HepG2 (cell line): ENCODE data around the gene CLDN22. TPM values are rescaled to one million over a fixed set of nuclear protein-coding genes. Genes with fewer than 3 reads are reported as not detected.

Source experiments
- ATAC-seq: fragments of 200-7000 bp; cut with Tn5 transposase; 3 replicates; pipeline ENCODE4 v1.9.1; 2020; ENCODE audit warnings: mild to moderate bottlenecking, moderate library complexity
- BruUV-seq: library from RNA; stranded (reverse); fragments of 400-500 nt; replicated peaks from 2 replicates; lab custom pipeline; 2021; lab: Mats Ljungman, UMichigan
- CTCF ChIA-PET: fragments of 300-600 bp; formaldehyde crosslinking; extraction: SDS; loops from one replicate; lab custom pipeline; 2021; ENCODE audit warnings: low total read pairs, inconsistent platforms, low intra/inter-chr PET ratio; lab: Yijun Ruan, JAX
- POLR2A ChIA-PET: fragments of 350-600 bp; sonication (Branson Sonifier 250); formaldehyde crosslinking; loops from one replicate; lab custom pipeline; 2020; ENCODE audit warnings: antibody characterized with exemption, inconsistent platforms; lab: Yijun Ruan, JAX
- DNase-seq: peaks from one replicate; pipeline ENCODE4 v3.0.0-alpha.2; 2015; ENCODE audit warnings: low spot score
- FAIRE-seq: peaks from 3 replicates; lab custom pipeline; 2011; peaks lifted over from hg19 to GRCh38; lab: Jason Lieb, UNC
- H2AFZ ChIP-seq: one replicate; pipeline ENCODE4 v1.6.1; 2011; ENCODE audit warnings: low read length, inconsistent platforms
- H3K27ac ChIP-seq: fragments of 300-600 bp; 3 replicates; pipeline ENCODE4 v1.8.0; 2011; ENCODE audit warnings: mixed run types, mild to moderate bottlenecking, mixed read lengths, low read length, inconsistent platforms; ENCODE audit not compliant: insufficient read depth; ENCODE audit errors: extremely low read length
- H3K27me3 ChIP-seq, 2 experiments: fragments of 200-600 bp in 1 of 2; 2 replicates in 1 of 2; 3 replicates in 1 of 2; pipeline versions ENCODE4 v1.6.0 to v1.8.0; 2011; ENCODE audit warnings: low read length in 2 of 2, mild to moderate bottlenecking in 2 of 2, moderate library complexity in 2 of 2, inconsistent platforms in 1 of 2; ENCODE audit not compliant: insufficient read depth in 2 of 2, control insufficient read depth in 1 of 2
- H3K36me3 ChIP-seq, 2 experiments: fragments of 200-600 bp in 1 of 2; replicated peaks in 1 of 2; 2 replicates in 1 of 2; 3 replicates in 1 of 2; pipeline versions ENCODE4 v1.5.1 to v1.8.0; 2011; ENCODE audit warnings: low read length in 2 of 2, inconsistent platforms in 1 of 2; ENCODE audit not compliant: insufficient read depth in 2 of 2, control insufficient read depth in 1 of 2
- H3K4me1 ChIP-seq: 2 replicates; pipeline ENCODE4 v1.5.1; 2012; ENCODE audit warnings: low read length, inconsistent platforms; ENCODE audit not compliant: insufficient read depth
- H3K4me2 ChIP-seq: 2 replicates; pipeline ENCODE4 v1.6.0; 2011; ENCODE audit warnings: low read depth, low read length, inconsistent platforms
- H3K4me3 ChIP-seq, 3 experiments: fragments of 200-600 bp in 1 of 3; sonication (generic), shearing (Covaris generic) in 1 of 3; replicated peaks in 1 of 3; 2 replicates each; pipeline ENCODE4 v1.5.1; 2011 to 2016; ENCODE audit warnings: low read length in 3 of 3, inconsistent platforms in 2 of 3, low read depth in 2 of 3, mild to moderate bottlenecking in 2 of 3, control low read depth in 1 of 3, mixed read lengths in 1 of 3; ENCODE audit not compliant: insufficient read depth in 1 of 3
- H3K79me2 ChIP-seq: one replicate; pipeline ENCODE4 v1.6.1; 2011; ENCODE audit warnings: low read length, inconsistent platforms; ENCODE audit not compliant: insufficient read depth
- H3K9ac ChIP-seq: 2 replicates; pipeline ENCODE4 v1.6.0; 2011; ENCODE audit warnings: mild to moderate bottlenecking, low read depth, low read length, inconsistent platforms; ENCODE audit not compliant: insufficient read depth
- H3K9me3 ChIP-seq: 2 replicates; pipeline ENCODE4 v1.5.1; 2012; ENCODE audit warnings: mild to moderate bottlenecking, low read length
- H4K20me1 ChIP-seq: 2 replicates; pipeline ENCODE4 v1.6.0; 2011; ENCODE audit warnings: inconsistent platforms, mild to moderate bottlenecking, low read length, moderate library complexity; ENCODE audit not compliant: insufficient read depth
- HMGA1 ChIP-seq: sonication (generic); formaldehyde crosslinking; conservative IDR thresholded peaks from 2 replicates; pipeline ENCODE4 v1.4.0; 2020; ENCODE audit warnings: missing genetic modification reagents
- NR2F2 ChIP-seq: IDR thresholded peaks from 2 replicates; pipeline ENCODE4 v1.6.1; 2012; ENCODE audit warnings: low read depth, inconsistent platforms, borderline replicate concordance
- PAWR ChIP-seq: sonication (generic); formaldehyde crosslinking; IDR thresholded peaks from 2 replicates; pipeline ENCODE4 v1.4.0; 2020; ENCODE audit warnings: missing genetic modification reagents, mild to moderate bottlenecking, borderline replicate concordance
- RORA ChIP-seq: sonication (generic); formaldehyde crosslinking; IDR thresholded peaks from 2 replicates; pipeline ENCODE4 v1.5.0; 2020; ENCODE audit warnings: mild to moderate bottlenecking, missing genetic modification reagents, moderate library complexity
- SNAI1 ChIP-seq: sonication (generic); formaldehyde crosslinking; IDR thresholded peaks from 2 replicates; pipeline ENCODE4 v1.5.0; 2020; ENCODE audit warnings: mild to moderate bottlenecking, missing genetic modification reagents, borderline replicate concordance
- SP140L ChIP-seq: sonication (generic); formaldehyde crosslinking; IDR thresholded peaks from 2 replicates; pipeline ENCODE4 v1.4.0; 2020; ENCODE audit warnings: missing genetic modification reagents, borderline replicate concordance
- ZBTB43 ChIP-seq: sonication (generic); formaldehyde crosslinking; conservative IDR thresholded peaks from 2 replicates; pipeline ENCODE4 v1.4.0; 2020; ENCODE audit warnings: missing genetic modification reagents
- ZFP91 ChIP-seq: sonication (generic); formaldehyde crosslinking; IDR thresholded peaks from 2 replicates; pipeline ENCODE4 v1.9.0; 2022; ENCODE audit warnings: missing genetic modification reagents, mild to moderate bottlenecking, borderline replicate concordance
- ZNF607 ChIP-seq: sonication (generic); formaldehyde crosslinking; IDR thresholded peaks from 2 replicates; pipeline ENCODE4 v1.5.1; 2020; ENCODE audit warnings: missing genetic modification reagents, mild to moderate bottlenecking, borderline replicate concordance
- ZNF678 ChIP-seq: sonication (generic); formaldehyde crosslinking; IDR thresholded peaks from 2 replicates; pipeline ENCODE4 v1.4.0; 2020; ENCODE audit warnings: mild to moderate bottlenecking, missing genetic modification reagents
- WGBS: methylation state at CpG from one replicate; pipeline ENCODE4 v1.1.6; 2017; ENCODE audit warnings: low lambda C conversion rate; 5-methylcytosine and 5-hydroxymethylcytosine counted together
- in situ Hi-C: cut with HindIII; loops from 2 replicates; pipeline ENCODE4 v1.10.0; 2017; ENCODE audit warnings: low pct_unique_long_range_greater_than_20kb; ENCODE audit not compliant: extremely low pct_ligation_motif_present
- intact Hi-C: fragments of 100-400 bp; cut with micrococcal nuclease; formaldehyde crosslinking; loops from one replicate; pipeline ENCODE4 v1.10.0; 2022; ENCODE audit not compliant: unreplicated experiment
- polyA plus RNA-seq, 8 experiments: library from polyadenylated mRNA; depleted of rRNA in 3 of 8; stranded (reverse) in 7 of 8; unstranded in 1 of 8; fragments of >200 nt; fragmentation: Illumina TruSeq in 4 of 8; extraction: Trizol in 4 of 8; gene quantifications; 2 replicates each; pipeline versions ENCODE4 v1.2.1 to v1.2.3, GENCODE V29; 2011 to 2016; ENCODE audit warnings: low read depth in 4 of 8, missing spikeins in 1 of 8, mixed read lengths in 1 of 8; ENCODE audit not compliant: insufficient read depth in 1 of 8
- total RNA-seq, 5 experiments: library from RNA; depleted of rRNA; stranded (reverse); fragments of >200 nt; fragmentation: Illumina TruSeq; extraction: Trizol; gene quantifications; 2 replicates each; pipeline ENCODE4 v1.2.3, GENCODE V29; 2016; ENCODE audit warnings: low read depth in 1 of 5
- TF ChIP-seq, protein P1 (sequence below): sonication (generic); formaldehyde crosslinking; IDR thresholded peaks from 2 replicates; pipeline ENCODE4 v1.5.0; 2020; ENCODE audit warnings: mild to moderate bottlenecking, missing genetic modification reagents

CLDN22 gene
- total and polyA plus RNA-seq, 2 of the 13 experiments (the other 11 are each of a cell fraction or from before 2014, with no cell fraction given) = 0.07 TPM; not detected in 1

GRCh38 chr4:183291070-183291469 is 29.0 kb downstream of the CLDN22 start:
- Histone ChIP-seq H2AFZ (no peak overlapping the region), H3K36me3 (peaks cover 15 to 77% of the 10 kb centered on the region in 2 experiments), H3K9ac (no peak overlapping the region), H3K4me3 (no peak overlapping the region), H3K9me3 (no peaks in the 10 kb centered on the region), H4K20me1 (no peaks in the 10 kb centered on the region), H3K79me2 (no peaks in the 10 kb centered on the region), H3K4me1 (no peaks in the 10 kb centered on the region), H3K27me3 (no peaks in the 10 kb centered on the region), H3K4me2 (no peak overlapping the region), H3K27ac (no peak overlapping the region)
- no TSS peak for BruUV-seq
- intact Hi-C loops (no loop called here), in situ Hi-C loops (no loop called here)
- FAIRE-seq = no peak
- no peak for TF ChIP-seq HMGA1 (CRISPR knock-in tag)
- no peak for TF ChIP-seq SP140L
- no peak for TF ChIP-seq SNAI1
- no peak for TF ChIP-seq ZBTB43 (CRISPR knock-in tag)
- no peak for TF ChIP-seq NR2F2
- TF ChIP-seq ZNF607 (CRISPR knock-in tag) = no peak
- TF ChIP-seq RORA (CRISPR knock-in tag) = no peak
- no peak for TF ChIP-seq PAWR (CRISPR knock-in tag)
- no peak for TF ChIP-seq ZFP91 (CRISPR knock-in tag)
- TF ChIP-seq, protein P1, sequence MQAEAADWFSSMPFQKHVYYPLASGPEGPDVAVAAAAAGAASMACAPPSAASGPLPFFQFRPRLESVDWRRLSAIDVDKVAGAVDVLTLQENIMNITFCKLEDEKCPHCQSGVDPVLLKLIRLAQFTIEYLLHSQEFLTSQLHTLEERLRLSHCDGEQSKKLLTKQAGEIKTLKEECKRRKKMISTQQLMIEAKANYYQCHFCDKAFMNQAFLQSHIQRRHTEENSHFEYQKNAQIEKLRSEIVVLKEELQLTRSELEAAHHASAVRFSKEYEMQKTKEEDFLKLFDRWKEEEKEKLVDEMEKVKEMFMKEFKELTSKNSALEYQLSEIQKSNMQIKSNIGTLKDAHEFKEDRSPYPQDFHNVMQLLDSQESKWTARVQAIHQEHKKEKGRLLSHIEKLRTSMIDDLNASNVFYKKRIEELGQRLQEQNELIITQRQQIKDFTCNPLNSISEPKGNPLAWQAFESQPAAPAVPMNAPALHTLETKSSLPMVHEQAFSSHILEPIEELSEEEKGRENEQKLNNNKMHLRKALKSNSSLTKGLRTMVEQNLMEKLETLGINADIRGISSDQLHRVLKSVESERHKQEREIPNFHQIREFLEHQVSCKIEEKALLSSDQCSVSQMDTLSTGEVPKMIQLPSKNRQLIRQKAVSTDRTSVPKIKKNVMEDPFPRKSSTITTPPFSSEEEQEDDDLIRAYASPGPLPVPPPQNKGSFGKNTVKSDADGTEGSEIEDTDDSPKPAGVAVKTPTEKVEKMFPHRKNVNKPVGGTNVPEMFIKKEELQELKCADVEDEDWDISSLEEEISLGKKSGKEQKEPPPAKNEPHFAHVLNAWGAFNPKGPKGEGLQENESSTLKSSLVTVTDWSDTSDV = no peak
- TF ChIP-seq ZNF678 (CRISPR knock-in tag) = no peak
- POLR2A ChIA-PET = no interaction called here
- CTCF ChIA-PET = no interaction called here
- 96% methylated on average over 2 of the region's 2 CpGs for WGBS
- ATAC-seq = no peak
- DNase-seq = no peak
